Endodermal cell (in vitro differentiated cells): Measurements from ENCODE around the gene ANKRD6. TPM values are rescaled to one million over a fixed set of nuclear protein-coding genes. Genes with fewer than 3 reads are reported as not detected.

Experiments used
- DNase-seq: peaks from one replicate; pipeline ENCODE4 v3.0.0-alpha.2; 2017
- H3K27ac ChIP-seq: 2 replicates; pipeline ENCODE4 v1.5.1; 2013; ENCODE audit warnings: mild to moderate bottlenecking, low read depth, low read length, moderate library complexity
- H3K27me3 ChIP-seq: 2 replicates; pipeline ENCODE4 v1.6.1; 2013; ENCODE audit warnings: mild to moderate bottlenecking, low read length, moderate library complexity; ENCODE audit not compliant: insufficient read depth, control insufficient read depth, poor library complexity, severe bottlenecking
- H3K36me3 ChIP-seq: 2 replicates; pipeline ENCODE4 v1.7.0; 2013; ENCODE audit warnings: mild to moderate bottlenecking, low read length, moderate library complexity; ENCODE audit not compliant: control insufficient read depth, insufficient read depth
- H3K4me1 ChIP-seq: one replicate; pipeline ENCODE4 v1.7.0; 2013; ENCODE audit warnings: low read length; ENCODE audit not compliant: control insufficient read depth, insufficient read depth
- H3K4me3 ChIP-seq: 2 replicates; pipeline ENCODE4 v1.5.1; 2013; ENCODE audit warnings: mild to moderate bottlenecking, low read length, moderate library complexity
- H3K9ac ChIP-seq: 2 replicates; pipeline ENCODE4 v1.6.1; 2013; ENCODE audit warnings: mild to moderate bottlenecking, low read length, moderate library complexity; ENCODE audit not compliant: poor library complexity, severe bottlenecking; ENCODE audit errors: extremely low read depth
- H3K9me3 ChIP-seq: 2 replicates; pipeline ENCODE4 v1.6.1; 2013; ENCODE audit warnings: mild to moderate bottlenecking, low read length, moderate library complexity; ENCODE audit not compliant: control insufficient read depth
- H3K27ac Mint-ChIP-seq: 2 replicates; pipeline ENCODE4 v1.8.0; 2020; ENCODE audit warnings: mixed read lengths
- H3K27me3 Mint-ChIP-seq: 2 replicates; pipeline ENCODE4 v1.8.0; 2021; ENCODE audit warnings: mild to moderate bottlenecking, mixed read lengths; ENCODE audit not compliant: insufficient read depth
- H3K36me3 Mint-ChIP-seq: 2 replicates; pipeline ENCODE4 v1.8.0; 2020; ENCODE audit warnings: low read depth, mixed read lengths
- H3K4me1 Mint-ChIP-seq: 2 replicates; pipeline ENCODE4 v1.8.0; 2020; ENCODE audit warnings: mixed read lengths
- H3K4me3 Mint-ChIP-seq: 2 replicates; pipeline ENCODE4 v1.8.0; 2020; ENCODE audit warnings: mild to moderate bottlenecking, moderate library complexity, mixed read lengths
- H3K9me3 Mint-ChIP-seq: 2 replicates; pipeline ENCODE4 v1.8.0; 2020; ENCODE audit warnings: mild to moderate bottlenecking, mixed read lengths
- CTCF ChIP-seq: fragments of 200-600 bp; sonication (generic); conservative IDR thresholded peaks from 2 replicates; pipeline ENCODE4 v1.5.0; 2021; ENCODE audit warnings: antibody characterized with exemption, mild to moderate bottlenecking
- WGBS, 2 experiments: methylation state at CpG; one replicate each; pipeline versions ENCODE4 v1.1.5 to v1.1.7; 2013; ENCODE audit warnings: missing lambda C conversion rate in 2 of 2, mixed read lengths in 1 of 2; ENCODE audit not compliant: insufficient coverage in 1 of 2, insufficient read length in 1 of 2; 5-methylcytosine and 5-hydroxymethylcytosine counted together
- long read RNA-seq, 4 experiments: library from polyadenylated mRNA in 2 of 4; library from RNA in 1 of 4; library from capped mRNA in 1 of 4; stranded (forward) in 3 of 4; unstranded in 1 of 4; transcript quantifications; one replicate each; pipeline ENCODE4 v2.0.0, GENCODE V29; 2020 to 2021; ENCODE audit warnings: inconsistent platforms in 1 of 4
- polyA plus RNA-seq, 2 experiments: library from polyadenylated mRNA; stranded (reverse); fragments of 50-300 nt; gene quantifications; one replicate each; pipeline ENCODE4 v1.2.3, GENCODE V29; 2013
- total RNA-seq, 2 donors: library from RNA; stranded (reverse); fragmentation: NEBNext Ultra II Directional in 1 of 2; extraction: Animal tissue kit (Norgen Biotek cat#: 25700) in 1 of 2; gene quantifications; 2 replicates in 1 of 2; 3 replicates in 1 of 2; pipeline ENCODE4 v1.2.1, GENCODE V29; 2021

The ANKRD6 gene
- 100 to 1,000 TPM in 1 of 2 donors, 10 to 100 TPM in 1; 88.7 to 110 TPM for total RNA-seq
- 31.9 TPM for polyA plus RNA-seq (2013, experiment 1 of 2)
- polyA plus RNA-seq (2013, experiment 2 of 2) = 33.9 TPM
- long read RNA-seq, experiment 1, full-length matches to known transcripts = 5 of 42 reads
- long read RNA-seq, experiment 1, partial matches to known transcripts = 17 of 42 reads
- long read RNA-seq, experiment 1, other reads (novel, unspliced or antisense) = 20 of 42 reads
- long read RNA-seq, experiment 2, full-length matches to known transcripts = 83 of 201 reads
- long read RNA-seq, experiment 2, partial matches to known transcripts = 17 of 201 reads
- long read RNA-seq, experiment 2, other reads (novel, unspliced or antisense) = 101 of 201 reads
- long read RNA-seq, experiment 3, full-length matches to known transcripts = 25 of 73 reads
- long read RNA-seq, experiment 3, partial matches to known transcripts = 12 of 73 reads
- long read RNA-seq, experiment 3, other reads (novel, unspliced or antisense) = 36 of 73 reads
- long read RNA-seq, experiment 4, partial matches to known transcripts = 2 of 6 reads
- long read RNA-seq, experiment 4, other reads (novel, unspliced or antisense) = 3 of 6 reads

GRCh38 chr6:89432875-89433251 lies at the start of gene ANKRD6:
TSS of gene ANKRD6 (plus strand) at chr6:89433152. CDS start at chr6:89566977, 133,825 bp downstream.
- Mint-ChIP-seq H3K9me3 (no peaks in the 10 kb centered on the region), H3K27ac (peak within 1 kb of the TSS; percentile 85), H3K36me3 (no peaks in the 10 kb centered on the region), H3K4me3 (peak within 1 kb of the TSS; percentile 83), H3K27me3 (peaks cover 42% of the 10 kb centered on the region), H3K4me1 (peaks cover 38% of the 10 kb centered on the region)
- Histone ChIP-seq H3K27ac (no peak within 1 kb of the TSS), H3K36me3 (peaks cover 8% of the 10 kb centered on the region), H3K4me1 (peaks cover 4% of the 10 kb centered on the region), H3K9ac (peak within 1 kb of the TSS; percentile 87), H3K27me3 (no peaks in the 10 kb centered on the region), H3K9me3 (no peaks in the 10 kb centered on the region), H3K4me3 (peak within 1 kb of the TSS; percentile 88)
- peak; percentile 92 for DNase-seq
- TF ChIP-seq CTCF = peak; percentile 91
- WGBS, 2 experiments = 0% methylated on average over 38 of the region's 38 CpGs; no CpG with 5 or more reads in 1 of the 2 experiments

- Histone ChIP-seq H3K9me3 (no peaks in the 10 kb centered on the region), H3K4me1 (no peaks in the 10 kb centered on the region), H3K4me3 (no peak overlapping the region), H3K27ac (no peak overlapping the region), H3K36me3 (no peaks in the 10 kb centered on the region), H3K27me3 (no peaks in the 10 kb centered on the region), H3K9ac (no peak overlapping the region)
- Mint-ChIP-seq H3K27ac (no peak overlapping the region), H3K9me3 (no peaks in the 10 kb centered on the region), H3K36me3 (no peaks in the 10 kb centered on the region), H3K27me3 (peaks cover 21% of the 10 kb centered on the region), H3K4me3 (no peak overlapping the region), H3K4me1 (no peaks in the 10 kb centered on the region)
- DNase-seq = no peak
- TF ChIP-seq CTCF = no peak
- WGBS, 2 experiments = 84 to 90% methylated on average over 1 to 5 of the region's 5 CpGs
Measured at GRCh38 chr6:89385156-89385667, 47.7 kb upstream of the ANKRD6 start.

- WGBS, 2 experiments = 96 to 97% methylated on average over 7 of the region's 7 CpGs
- no peak for DNase-seq
Measured at GRCh38 chr6:89385846-89386245, 47.1 kb upstream of the ANKRD6 start.

More at GRCh38 chr6:89385846-89386245, 47.1 kb upstream of the ANKRD6 start:
- no peaks in the 10 kb centered on the region for H3K36me3 ChIP-seq
- no peaks in the 10 kb centered on the region for H3K9me3 ChIP-seq
- Mint-ChIP-seq H3K4me1 (no peaks in the 10 kb centered on the region), H3K9me3 (no peaks in the 10 kb centered on the region), H3K27me3 (peaks cover 16% of the 10 kb centered on the region), H3K36me3 (no peaks in the 10 kb centered on the region), H3K27ac (no peak overlapping the region), H3K4me3 (no peak overlapping the region)
- H3K27ac ChIP-seq = no peak overlapping the region
- H3K9ac ChIP-seq = no peak overlapping the region
- H3K27me3 ChIP-seq = no peaks in the 10 kb centered on the region
- TF ChIP-seq CTCF = no peak
- H3K4me3 ChIP-seq = no peak overlapping the region
- H3K4me1 ChIP-seq = no peaks in the 10 kb centered on the region
